ENCODE measurements around the gene DLG4. TPM values are rescaled to one million over a fixed set of nuclear protein-coding genes. Genes with fewer than 3 reads are reported as not detected.

Gene DLG4
- polyA plus RNA-seq = 0.38 TPM

DNA sequence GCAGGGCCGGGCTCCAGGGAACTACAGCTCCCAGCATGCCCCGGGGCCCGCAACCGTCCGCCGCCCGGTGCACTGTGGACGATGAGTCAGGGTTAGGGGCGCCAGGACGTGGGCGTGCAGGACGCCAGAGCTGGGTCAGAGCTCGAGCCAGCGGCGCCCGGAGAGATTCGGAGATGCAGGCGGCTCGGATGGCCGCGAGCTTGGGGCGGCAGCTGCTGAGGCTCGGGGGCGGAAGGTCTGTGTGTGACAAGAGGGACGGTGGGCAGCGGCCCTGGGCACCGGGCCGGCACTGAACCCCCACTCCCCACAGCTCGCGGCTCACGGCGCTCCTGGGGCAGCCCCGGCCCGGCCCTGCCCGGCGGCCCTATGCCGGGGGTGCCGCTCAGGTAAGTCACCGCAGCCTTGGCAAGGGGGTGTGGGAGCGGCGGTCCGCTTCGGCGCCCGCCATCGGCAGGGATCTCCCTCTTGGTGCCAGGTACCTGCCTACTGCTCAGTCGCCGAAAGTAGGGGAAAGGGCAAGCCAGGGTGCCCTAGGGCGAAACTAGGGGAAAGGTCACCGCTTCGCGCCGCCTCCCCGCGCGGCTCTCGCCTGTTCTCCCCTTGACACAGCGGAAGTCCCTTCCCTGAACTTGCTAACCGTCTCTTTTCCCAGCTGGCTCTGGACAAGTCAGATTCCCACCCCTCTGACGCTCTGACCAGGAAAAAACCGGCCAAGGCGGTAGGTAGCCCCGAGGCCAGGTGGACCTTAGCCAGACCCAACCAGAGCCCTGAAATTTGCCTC is at the start of gene DLG4, which contains the start of gene ACADVL:
TSS of gene DLG4 (minus strand) at position 25 of the 781 bp plus-strand sequence.
TSS of gene ACADVL (plus strand) at position 127 of the 781 bp plus-strand sequence. CDS start at position 174, 47 bp downstream.
- peak within 1 kb of the TSS; percentile 93 to 98 (median 94) for H3K4me3 Mint-ChIP-seq
- no peaks in the 10 kb centered on the region for H3K9me3 Mint-ChIP-seq
- H3K27ac Mint-ChIP-seq = peak within 1 kb of the TSS; percentile 90 to 96 (median 91)
- H3K36me3 Mint-ChIP-seq = no peaks in the 10 kb centered on the region
- peaks cover 19 to 23% (median 21%) of the 10 kb centered on the region in 3 donors for H3K4me1 Mint-ChIP-seq
- peaks cover 4% of the 10 kb centered on the region for H3K27me3 Mint-ChIP-seq

- Mint-ChIP-seq H3K9me3 (no peaks in the 10 kb centered on the region), H3K36me3 (peaks cover 2% of the 10 kb centered on the region), H3K27ac (no peak overlapping the region), H3K27me3 (peaks cover 27% of the 10 kb centered on the region), H3K4me3 (no peak overlapping the region), H3K4me1 (peaks cover 5 to 19% (median 10%) of the 10 kb centered on the region in 3 donors)
Measured at GRCh38 chr17:7266784-7267183, 47.1 kb upstream of the DLG4 start.

DNA sequence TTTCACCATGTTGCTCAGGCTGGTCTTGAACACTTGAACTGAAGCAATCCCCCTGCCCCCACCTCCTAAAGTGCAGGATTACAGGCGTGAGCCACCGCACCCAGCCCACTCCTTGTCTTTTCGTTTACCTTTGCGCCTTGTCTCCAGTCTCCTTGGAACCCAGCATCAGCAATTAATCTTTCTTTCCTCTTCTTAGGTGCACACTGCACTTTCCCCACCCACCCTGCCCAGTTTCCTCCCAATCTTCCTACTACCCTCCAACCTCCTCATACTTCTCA is 44.1 kb upstream of the DLG4 start:
- Mint-ChIP-seq H3K4me3 (peak overlapping the region in 2 of 4 donors; percentile 35 to 79), H3K27me3 (peaks cover 28% of the 10 kb centered on the region), H3K9me3 (no peaks in the 10 kb centered on the region), H3K4me1 (peaks cover 5 to 18% (median 10%) of the 10 kb centered on the region in 3 donors), H3K36me3 (peaks cover 3% of the 10 kb centered on the region), H3K27ac (peak overlapping the region in 1 of 3 donors; percentile 74)

GRCh38 chr17:7262935-7263800 is 43.5 kb upstream of the DLG4 start:
- Mint-ChIP-seq H3K9me3 (no peaks in the 10 kb centered on the region), H3K4me3 (peak overlapping the region; percentile 70 to 92 (median 82)), H3K27me3 (peaks cover 28% of the 10 kb centered on the region), H3K36me3 (peaks cover 6% of the 10 kb centered on the region), H3K27ac (peak overlapping the region in 2 of 3 donors; percentile 74 to 95), H3K4me1 (peaks cover 5 to 18% (median 10%) of the 10 kb centered on the region in 3 donors)

GRCh38 chr17:7262192-7262934 is 42.7 kb upstream of the DLG4 start, which contains the start of gene CLDN7:
Gene CLDN7 (minus strand): TSS chr17:7262478. CDS start chr17:7262043, 435 bp downstream.
- peak within 1 kb of the TSS; percentile 74 to 95 (median 88) for H3K27ac Mint-ChIP-seq
- peaks cover 5 to 18% (median 10%) of the 10 kb centered on the region in 3 donors for H3K4me1 Mint-ChIP-seq
- peaks cover 4% of the 10 kb centered on the region for H3K36me3 Mint-ChIP-seq
- peaks cover 28% of the 10 kb centered on the region for H3K27me3 Mint-ChIP-seq
- peak within 1 kb of the TSS; percentile 73 to 92 (median 86) for H3K4me3 Mint-ChIP-seq
- no peaks in the 10 kb centered on the region for H3K9me3 Mint-ChIP-seq

DNA sequence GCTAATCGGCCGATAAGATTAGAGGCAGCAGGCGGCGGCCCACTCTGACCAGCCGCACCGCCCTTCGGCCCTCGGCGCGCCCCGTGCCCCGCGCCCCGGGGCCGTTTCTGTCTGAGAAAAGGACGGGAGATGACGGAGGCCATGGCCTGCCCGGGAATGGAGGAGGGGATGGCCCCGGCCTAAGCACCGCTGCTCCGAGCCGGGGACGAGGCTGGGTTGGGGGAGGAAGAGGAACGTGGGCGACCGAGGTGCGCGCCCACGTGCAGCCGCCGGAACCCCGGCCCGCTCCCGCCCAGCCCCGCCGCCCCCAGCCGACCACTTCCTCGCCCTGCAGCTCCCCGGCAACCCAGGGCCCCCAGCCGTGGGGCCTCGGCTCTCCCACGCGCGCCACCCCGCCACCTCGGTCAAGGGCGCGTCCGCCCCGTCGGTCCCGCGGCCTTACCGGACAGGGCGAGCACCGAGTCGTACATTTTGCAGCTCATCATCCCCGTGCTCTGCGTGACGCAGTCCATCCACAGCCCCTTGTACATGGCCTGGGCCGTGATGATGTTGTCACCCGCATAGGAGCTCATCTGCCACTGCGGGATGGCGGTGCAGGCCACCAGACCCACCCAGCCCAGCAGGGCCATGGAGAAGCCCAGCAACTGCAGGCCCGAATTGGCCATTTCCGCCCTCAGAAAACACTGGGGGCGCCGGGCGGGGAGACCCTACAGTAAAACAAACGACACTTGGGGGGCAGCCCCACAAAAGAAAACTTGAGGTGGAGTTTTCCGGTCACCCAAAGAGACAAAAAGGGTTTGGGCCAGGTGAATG is 41.9 kb upstream of the DLG4 start:
- H3K9me3 Mint-ChIP-seq = no peaks in the 10 kb centered on the region
- peak overlapping the region; percentile 38 to 92 (median 78) for H3K4me3 Mint-ChIP-seq
- peaks cover 5 to 18% (median 12%) of the 10 kb centered on the region in 3 donors for H3K4me1 Mint-ChIP-seq
- peaks cover 25% of the 10 kb centered on the region for H3K27me3 Mint-ChIP-seq
- peak overlapping the region in 2 of 3 donors; percentile 87 to 88 for H3K27ac Mint-ChIP-seq
- H3K36me3 Mint-ChIP-seq = peaks cover 4% of the 10 kb centered on the region

- H3K27me3 Mint-ChIP-seq = peaks cover 25% of the 10 kb centered on the region
- peak overlapping the region; percentile 57 to 89 (median 78) for H3K4me3 Mint-ChIP-seq
- H3K27ac Mint-ChIP-seq = peak overlapping the region in 2 of 3 donors; percentile 18 to 69
- no peaks in the 10 kb centered on the region for H3K9me3 Mint-ChIP-seq
- peaks cover 4% of the 10 kb centered on the region for H3K36me3 Mint-ChIP-seq
- peaks cover 5 to 18% (median 13%) of the 10 kb centered on the region in 3 donors for H3K4me1 Mint-ChIP-seq
Measured at GRCh38 chr17:7260651-7261378, 41.2 kb upstream of the DLG4 start.

DNA sequence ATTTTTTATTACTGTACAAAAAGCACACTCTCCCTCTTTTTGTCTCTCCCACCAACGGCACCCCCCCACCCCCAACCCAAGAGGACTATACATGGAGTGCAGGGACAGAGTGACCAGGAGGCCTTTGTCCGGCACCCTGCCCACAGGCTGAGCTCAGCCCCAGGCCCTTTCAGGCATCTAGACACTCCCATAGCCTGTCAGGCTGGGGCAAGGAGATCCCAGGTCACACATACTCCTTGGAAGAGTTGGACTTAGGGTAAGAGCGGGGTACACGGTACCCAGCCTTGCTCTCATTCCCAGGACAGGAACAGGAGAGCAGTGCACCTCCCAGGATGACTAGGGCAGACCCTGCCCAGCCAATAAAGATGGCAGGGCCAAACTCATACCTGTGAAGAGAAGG is 40.5 kb upstream of the DLG4 start:
- no peaks in the 10 kb centered on the region for H3K9me3 Mint-ChIP-seq
- H3K27ac Mint-ChIP-seq = peak overlapping the region in 2 of 3 donors; percentile 69 to 71
- peaks cover 5 to 18% (median 13%) of the 10 kb centered on the region in 3 donors for H3K4me1 Mint-ChIP-seq
- peaks cover 22% of the 10 kb centered on the region for H3K27me3 Mint-ChIP-seq
- peak overlapping the region in 3 of 4 donors; percentile 22 to 67 (median 57) for H3K4me3 Mint-ChIP-seq
- peaks cover 4% of the 10 kb centered on the region for H3K36me3 Mint-ChIP-seq

GRCh38 chr17:7259555-7259889 is 39.9 kb upstream of the DLG4 start:
- Mint-ChIP-seq H3K27me3 (peaks cover 22% of the 10 kb centered on the region), H3K4me1 (peaks cover 5 to 18% (median 13%) of the 10 kb centered on the region in 3 donors), H3K9me3 (no peaks in the 10 kb centered on the region), H3K36me3 (peaks cover 4% of the 10 kb centered on the region), H3K27ac (peak overlapping the region in 1 of 3 donors; percentile 62), H3K4me3 (peak overlapping the region in 2 of 4 donors; percentile 60 to 65)

DNA sequence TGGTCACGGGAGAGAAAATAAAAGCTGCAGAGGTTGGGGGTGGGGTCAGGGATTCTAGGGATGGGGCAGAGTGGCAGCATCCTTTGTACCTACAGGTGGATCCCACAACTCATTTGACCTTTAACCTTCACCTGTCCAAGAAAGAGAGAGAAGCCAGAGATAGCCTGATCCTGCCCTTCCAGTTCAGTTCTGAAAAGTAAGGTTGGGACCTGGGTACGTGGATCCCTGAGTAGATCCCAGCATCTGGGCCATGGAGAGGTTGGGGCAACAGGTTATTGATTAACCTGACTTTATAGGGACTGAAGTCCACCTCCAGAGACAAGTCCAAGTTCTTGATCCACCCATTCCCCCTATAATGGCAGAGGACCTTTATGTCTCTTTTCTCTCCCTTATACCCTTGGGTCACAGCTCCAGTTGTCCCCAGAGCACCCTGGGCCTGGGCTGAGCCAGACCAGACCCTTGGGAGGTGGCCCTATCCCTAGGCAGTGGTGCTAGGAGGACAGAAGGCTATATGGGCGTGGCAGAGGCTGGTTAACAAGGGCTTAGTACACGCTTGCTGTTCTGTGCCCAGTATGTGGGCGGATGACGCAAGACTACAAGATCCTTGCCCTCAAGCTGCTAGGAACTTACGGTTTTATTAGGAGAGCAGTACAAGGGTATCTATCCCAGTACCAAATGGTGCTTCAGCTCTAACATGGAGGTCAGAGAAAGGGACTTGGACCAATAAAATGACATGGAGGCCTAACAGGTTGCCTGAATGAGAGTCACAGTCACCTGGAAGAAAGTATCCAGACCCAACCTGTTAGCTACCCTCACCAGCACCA is 39.3 kb upstream of the DLG4 start:
- H3K4me3 Mint-ChIP-seq = peak overlapping the region in 2 of 4 donors; percentile 60 to 65
- peaks cover 3 to 16% (median 13%) of the 10 kb centered on the region in 3 donors for H3K4me1 Mint-ChIP-seq
- no peaks in the 10 kb centered on the region for H3K9me3 Mint-ChIP-seq
- peak overlapping the region in 1 of 3 donors; percentile 62 for H3K27ac Mint-ChIP-seq
- H3K27me3 Mint-ChIP-seq = peaks cover 21% of the 10 kb centered on the region
- H3K36me3 Mint-ChIP-seq = peaks cover 4% of the 10 kb centered on the region

GRCh38 chr17:7256766-7257456 is 37.3 kb upstream of the DLG4 start:
- H3K4me3 Mint-ChIP-seq = peak overlapping the region in 1 of 4 donors; percentile 8
- H3K9me3 Mint-ChIP-seq = no peaks in the 10 kb centered on the region
- peaks cover 12 to 13% (median 13%) of the 10 kb centered on the region in 3 donors for H3K4me1 Mint-ChIP-seq
- H3K27me3 Mint-ChIP-seq = peaks cover 6% of the 10 kb centered on the region
- peaks cover 6% of the 10 kb centered on the region for H3K36me3 Mint-ChIP-seq
- peak overlapping the region in 2 of 3 donors; percentile 24 to 81 for H3K27ac Mint-ChIP-seq

DNA sequence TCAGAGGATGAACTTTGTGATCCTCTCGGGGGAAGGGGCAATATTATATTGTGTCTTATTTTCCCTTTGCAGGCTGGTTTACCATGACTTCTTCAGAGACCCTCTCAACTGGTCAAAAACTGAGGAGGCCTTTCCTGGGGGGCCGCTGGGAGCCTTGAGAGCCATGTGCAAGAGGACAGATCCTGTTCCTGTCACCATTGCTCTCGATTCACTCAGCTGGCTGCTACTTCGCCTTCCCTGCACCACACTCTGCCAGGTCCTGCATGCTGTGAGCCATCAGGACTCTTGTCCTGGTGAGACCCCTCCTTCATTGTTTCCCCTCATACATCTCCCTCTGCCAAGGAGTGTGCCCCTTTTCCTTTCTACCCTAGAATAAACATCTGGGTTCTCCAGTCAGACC is 34.9 kb upstream of the DLG4 start:
- Mint-ChIP-seq H3K4me1 (peaks cover 21 to 24% (median 21%) of the 10 kb centered on the region in 3 donors), H3K27me3 (peaks cover 3% of the 10 kb centered on the region)

More for the DNA sequence above, 34.9 kb upstream of the DLG4 start:
- Mint-ChIP-seq H3K27ac (no peak overlapping the region), H3K36me3 (peaks cover 5% of the 10 kb centered on the region), H3K9me3 (no peaks in the 10 kb centered on the region), H3K4me3 (peak overlapping the region in 1 of 4 donors; percentile 73)
